Liver (tissue), 9 donors: Measurements from ENCODE around the gene SPATA31E1. TPM values are rescaled to one million over a fixed set of nuclear protein-coding genes. Genes with fewer than 3 reads are reported as not detected.

Experiments
- DNase-seq: peaks from one replicate; pipeline ENCODE4 v3.0.0-alpha.2; 2017; ENCODE audit warnings: low spot score
- H3K27ac ChIP-seq, 2 donors: one replicate each; pipeline ENCODE4 v1.7.0; 2013; ENCODE audit warnings: inconsistent platforms in 2 of 2, low read length in 2 of 2, control low read depth in 1 of 2, low read depth in 1 of 2, mild to moderate bottlenecking in 1 of 2
- H3K27me3 ChIP-seq, 4 donors: one replicate each; pipeline versions ENCODE4 v1.6.1 to v1.7.0; 2013; ENCODE audit warnings: low read length in 3 of 4, inconsistent platforms in 1 of 4, mild to moderate bottlenecking in 1 of 4, moderate library complexity in 1 of 4; ENCODE audit not compliant: control insufficient read depth in 4 of 4, insufficient read depth in 4 of 4
- H3K36me3 ChIP-seq, 4 donors: one replicate each; pipeline versions ENCODE4 v1.6.1 to v1.7.0; 2013; ENCODE audit warnings: low read length in 3 of 4, mild to moderate bottlenecking in 3 of 4, low read depth in 1 of 4, moderate library complexity in 1 of 4; ENCODE audit not compliant: control insufficient read depth in 4 of 4, insufficient read depth in 3 of 4
- H3K4me1 ChIP-seq, 4 donors: one replicate each; pipeline versions ENCODE4 v1.6.1 to v1.7.0; 2013; ENCODE audit warnings: low read length in 3 of 4, mild to moderate bottlenecking in 3 of 4, moderate library complexity in 1 of 4; ENCODE audit not compliant: control insufficient read depth in 4 of 4, insufficient read depth in 4 of 4
- H3K4me3 ChIP-seq, 3 donors: one replicate each; pipeline versions ENCODE4 v1.6.1 to v1.7.0; 2013; ENCODE audit warnings: low read length in 3 of 3, control low read depth in 1 of 3, low read depth in 1 of 3, mild to moderate bottlenecking in 1 of 3
- H3K9ac ChIP-seq, 2 donors: one replicate each; pipeline ENCODE4 v1.7.0; 2013; ENCODE audit warnings: low read length in 2 of 2, mild to moderate bottlenecking in 2 of 2, moderate library complexity in 2 of 2, control low read depth in 1 of 2, low read depth in 1 of 2
- H3K9me3 ChIP-seq, 4 donors: one replicate each; pipeline versions ENCODE4 v1.6.1 to v1.7.0; 2013; ENCODE audit warnings: low read length in 3 of 4; ENCODE audit not compliant: control insufficient read depth in 4 of 4
- ATF3 ChIP-seq: IDR thresholded peaks from 2 replicates; pipeline ENCODE4 v1.6.1; 2016; ENCODE audit warnings: antibody characterized with exemption
- CTCF ChIP-seq: fragments of 150-350 bp; IDR thresholded peaks from 2 replicates; pipeline ENCODE4 v1.5.1; 2017; ENCODE audit warnings: improper control_type of control experiment, low read depth, low read length; ENCODE audit not compliant: missing input control
- FOXA2 ChIP-seq: IDR thresholded peaks from 2 replicates; pipeline ENCODE4 v1.6.1; 2016; ENCODE audit warnings: antibody characterized with exemption
- GABPA ChIP-seq, 2 donors: IDR thresholded peaks in 1 of 2; conservative IDR thresholded peaks in 1 of 2; 2 replicates each; pipeline ENCODE4 v1.6.1; 2016; ENCODE audit warnings: antibody characterized with exemption in 2 of 2, mild to moderate bottlenecking in 1 of 2, moderate library complexity in 1 of 2
- HNF4A ChIP-seq, 2 donors: conservative IDR thresholded peaks; 2 replicates each; pipeline ENCODE4 v1.6.1; 2016; ENCODE audit warnings: antibody characterized with exemption in 2 of 2, mild to moderate bottlenecking in 2 of 2
- JUND ChIP-seq, 2 donors: IDR thresholded peaks; 2 replicates each; pipeline ENCODE4 v1.6.1; 2016; ENCODE audit warnings: antibody characterized with exemption in 2 of 2
- NR2F2 ChIP-seq: IDR thresholded peaks from 2 replicates; pipeline ENCODE4 v1.6.1; 2016; ENCODE audit warnings: antibody characterized with exemption
- RAD21 ChIP-seq, 2 donors: IDR thresholded peaks; 2 replicates each; pipeline ENCODE4 v1.6.1; 2016; ENCODE audit warnings: antibody characterized with exemption in 2 of 2, mild to moderate bottlenecking in 2 of 2
- REST ChIP-seq: IDR thresholded peaks from 2 replicates; pipeline ENCODE4 v1.6.1; 2016; ENCODE audit warnings: antibody characterized with exemption, mild to moderate bottlenecking
- RXRA ChIP-seq, 2 donors: IDR thresholded peaks; 2 replicates each; pipeline ENCODE4 v1.6.1; 2017 to 2018; ENCODE audit warnings: antibody characterized with exemption in 2 of 2, mild to moderate bottlenecking in 1 of 2
- TAF1 ChIP-seq: conservative IDR thresholded peaks from 2 replicates; pipeline ENCODE4 v1.6.1; 2016; ENCODE audit warnings: antibody characterized with exemption, mild to moderate bottlenecking
- WGBS: extraction: QIAGEN DNeasy Blood & Tissue Kit; methylation state at CpG from one replicate; pipeline ENCODE4 v1.1.7; 2013; 5-methylcytosine and 5-hydroxymethylcytosine counted together
- polyA plus RNA-seq, 2 donors: library from polyadenylated mRNA; stranded (reverse) in 1 of 2; unstranded in 1 of 2; fragments of 200-250 nt in 1 of 2; fragments of >200 nt in 1 of 2; fragmentation: Nextera tagmentation in 1 of 2; extraction: Ambion mirVana in 1 of 2; gene quantifications; one replicate each; pipeline versions ENCODE4 v1.2.1 to v1.2.3, GENCODE V29; 2013 to 2015
- total RNA-seq, 2 donors: library from RNA; depleted of rRNA; stranded (reverse); fragments of >200 nt; gene quantifications; one replicate each; pipeline ENCODE4 v1.2.3, GENCODE V29; 2014
- TF ChIP-seq, protein P1 (sequence below): IDR thresholded peaks from 2 replicates; pipeline ENCODE4 v1.6.1; 2016; ENCODE audit warnings: antibody characterized with exemption
- donor health status: healthy.
- donor health status: healthy.
- donor health status: healthy.
- donor health status: healthy.
- donor health status: healthy.

Gene SPATA31E1
- not detected for total RNA-seq
- polyA plus RNA-seq = not detected

GRCh38 chr9:87882627-87883026 lies at the start of gene SPATA31E1:
Gene SPATA31E1, plus strand, starts transcription at chr9:87882877. Its CDS starts 15 bp downstream, at chr9:87882892.
- no peak within 1 kb of the TSS for H3K4me3 ChIP-seq
- H3K9ac ChIP-seq = no peak within 1 kb of the TSS
- H3K36me3 ChIP-seq = no peaks in the 10 kb centered on the region
- DNase-seq = peak; percentile 26
- H3K9me3 ChIP-seq = no peaks in the 10 kb centered on the region
- TF ChIP-seq ATF3 = no peak
- H3K27ac ChIP-seq = no peak within 1 kb of the TSS
- H3K27me3 ChIP-seq = no peaks in the 10 kb centered on the region
- 91% methylated on average over 5 of the region's 5 CpGs for WGBS
- no peaks in the 10 kb centered on the region for H3K4me1 ChIP-seq

DNA sequence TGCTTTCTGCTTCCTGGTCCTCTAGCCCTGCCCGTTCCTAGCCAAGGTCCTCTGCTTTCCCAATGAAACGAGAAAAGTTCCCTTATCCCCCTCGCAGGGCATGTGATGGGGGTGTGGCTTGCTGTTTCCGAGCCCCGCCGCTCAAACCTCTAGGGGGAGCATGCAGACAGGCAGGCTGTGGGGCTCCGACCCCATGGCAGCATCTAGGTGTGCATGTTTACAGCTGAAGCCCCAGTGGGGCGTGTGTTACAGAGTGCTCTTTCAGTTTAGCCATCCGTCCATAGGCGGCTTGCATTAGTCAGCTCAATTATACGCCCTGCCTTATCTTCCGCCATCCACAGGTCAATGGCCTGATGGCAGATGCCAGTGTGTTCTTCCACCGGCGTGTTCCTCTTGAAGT lies 48.3 kb upstream of the SPATA31E1 start:
- DNase-seq = no peak
- H3K36me3 ChIP-seq = no peaks in the 10 kb centered on the region

More for the DNA sequence above, 48.3 kb upstream of the SPATA31E1 start:
- H3K4me3 ChIP-seq = no peak overlapping the region
- H3K27ac ChIP-seq = no peak overlapping the region
- no peak for TF ChIP-seq REST
- no peak for TF ChIP-seq RAD21 (IDR thresholded peaks at IDR 0.05)
- no peak for TF ChIP-seq HNF4A (conservative IDR thresholded peaks at IDR 0.05)
- TF ChIP-seq RXRA (IDR thresholded peaks at IDR 0.05) = no peak
- TF ChIP-seq TAF1 = no peak
- TF ChIP-seq GABPA (IDR thresholded peaks at IDR 0.05 in 1 of 2, conservative IDR thresholded peaks at IDR 0.05 in 1 of 2) = no peak
- TF ChIP-seq, protein P1, sequence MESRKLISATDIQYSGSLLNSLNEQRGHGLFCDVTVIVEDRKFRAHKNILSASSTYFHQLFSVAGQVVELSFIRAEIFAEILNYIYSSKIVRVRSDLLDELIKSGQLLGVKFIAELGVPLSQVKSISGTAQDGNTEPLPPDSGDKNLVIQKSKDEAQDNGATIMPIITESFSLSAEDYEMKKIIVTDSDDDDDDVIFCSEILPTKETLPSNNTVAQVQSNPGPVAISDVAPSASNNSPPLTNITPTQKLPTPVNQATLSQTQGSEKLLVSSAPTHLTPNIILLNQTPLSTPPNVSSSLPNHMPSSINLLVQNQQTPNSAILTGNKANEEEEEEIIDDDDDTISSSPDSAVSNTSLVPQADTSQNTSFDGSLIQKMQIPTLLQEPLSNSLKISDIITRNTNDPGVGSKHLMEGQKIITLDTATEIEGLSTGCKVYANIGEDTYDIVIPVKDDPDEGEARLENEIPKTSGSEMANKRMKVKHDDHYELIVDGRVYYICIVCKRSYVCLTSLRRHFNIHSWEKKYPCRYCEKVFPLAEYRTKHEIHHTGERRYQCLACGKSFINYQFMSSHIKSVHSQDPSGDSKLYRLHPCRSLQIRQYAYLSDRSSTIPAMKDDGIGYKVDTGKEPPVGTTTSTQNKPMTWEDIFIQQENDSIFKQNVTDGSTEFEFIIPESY = no peak
- TF ChIP-seq NR2F2 = no peak
- TF ChIP-seq JUND (IDR thresholded peaks at IDR 0.05) = no peak
- TF ChIP-seq FOXA2 = no peak
- TF ChIP-seq CTCF = no peak
- H3K9me3 ChIP-seq = no peaks in the 10 kb centered on the region
- no peak overlapping the region for H3K9ac ChIP-seq
- H3K27me3 ChIP-seq = peaks cover 0 to 2% (median 0%) of the 10 kb centered on the region in 4 donors
- H3K4me1 ChIP-seq = peaks cover 0 to 4% (median 0%) of the 10 kb centered on the region in 4 donors
- 46% methylated on average over 14 of the region's 14 CpGs for WGBS
